Suprapubic skin (tissue), 4 donors: Measurements from ENCODE around the gene CYP2E1. TPM values are rescaled to one million over a fixed set of nuclear protein-coding genes. Genes with fewer than 3 reads are reported as not detected.
"Not testable (repeated sequence)": the region's sequence is repeated elsewhere in the genome, so short reads cannot be mapped to it uniquely, and the experiment has no call there.

ENCODE experiments used
- DNase-seq, 2 donors: peaks; one replicate each; pipeline ENCODE4 v3.0.0-alpha.2; 2019; ENCODE audit warnings: low spot score in 2 of 2
- H3K27ac ChIP-seq: fragments of 200-600 bp; sonication (generic); one replicate; pipeline ENCODE4 v1.5.1; 2019
- H3K27me3 ChIP-seq: fragments of 200-600 bp; sonication (generic); one replicate; pipeline ENCODE4 v1.5.1; 2019
- H3K36me3 ChIP-seq: fragments of 200-600 bp; sonication (generic); one replicate; pipeline ENCODE4 v1.5.1; 2019
- H3K4me1 ChIP-seq: fragments of 200-600 bp; sonication (generic); one replicate; pipeline ENCODE4 v1.5.1; 2019
- H3K4me3 ChIP-seq: fragments of 200-600 bp; sonication (generic); one replicate; pipeline ENCODE4 v1.5.1; 2019; ENCODE audit warnings: mild to moderate bottlenecking
- H3K9me3 ChIP-seq: fragments of 200-600 bp; sonication (generic); one replicate; pipeline ENCODE4 v1.5.1; 2019
- CTCF ChIP-seq, 2 donors: fragments of 200-600 bp in 1 of 2; fragments of 450-650 bp in 1 of 2; sonication (generic) in 1 of 2; IDR thresholded peaks; one replicate each; pipeline ENCODE4 v1.5.1; 2016 to 2019; ENCODE audit warnings: antibody characterized with exemption in 2 of 2, mild to moderate bottlenecking in 1 of 2, moderate library complexity in 1 of 2
- EP300 ChIP-seq: sonication (generic); formaldehyde crosslinking; IDR thresholded peaks from one replicate; pipeline ENCODE4 v1.6.1; 2017; ENCODE audit warnings: antibody characterized with exemption
- POLR2A ChIP-seq, 2 donors: fragments of 450-650 bp; IDR thresholded peaks; one replicate each; pipeline ENCODE4 v1.6.1; 2017; ENCODE audit warnings: antibody characterized with exemption in 2 of 2, mild to moderate bottlenecking in 2 of 2, moderate library complexity in 2 of 2
- POLR2AphosphoS5 ChIP-seq, 3 donors: sonication (generic); formaldehyde crosslinking; IDR thresholded peaks; one replicate each; pipeline ENCODE4 v1.6.1; 2017; ENCODE audit warnings: antibody characterized with exemption in 3 of 3
- WGBS: methylation state at CpG from one replicate; pipeline ENCODE4 v1.1.5; 2018; 5-methylcytosine and 5-hydroxymethylcytosine counted together
- total RNA-seq, 4 donors: library from RNA; depleted of rRNA; stranded (reverse); fragments of >200 nt; gene quantifications; one replicate each; pipeline ENCODE4 v1.1.0, GENCODE V29; 2016

Gene CYP2E1
- total RNA-seq, 4 donors from 2014 or later, result 4.5 to 28.0 (median 19.3) TPM

GRCh38 chr10:133488354-133488753 lies 38.8 kb upstream of the CYP2E1 start:
- no peaks in the 10 kb centered on the region for H3K27me3 ChIP-seq
- no peaks in the 10 kb centered on the region for H3K4me1 ChIP-seq
- H3K36me3 ChIP-seq, result no peaks in the 10 kb centered on the region
- peaks cover 25% of the 10 kb centered on the region for H3K9me3 ChIP-seq
- TF ChIP-seq EP300, result no peak
- no peak for TF ChIP-seq POLR2A (IDR thresholded peaks at IDR 0.05)
- no peak for TF ChIP-seq POLR2AphosphoS5 (IDR thresholded peaks at IDR 0.05)
- no peak for TF ChIP-seq CTCF (IDR thresholded peaks at IDR 0.05)
- H3K27ac ChIP-seq, result no peak overlapping the region
- DNase-seq, result no peak
- H3K4me3 ChIP-seq, result no peak overlapping the region

GRCh38 chr10:133489816-133490588 lies 37.2 kb upstream of the CYP2E1 start:
- no peak for DNase-seq
- peaks cover 5% of the 10 kb centered on the region for H3K36me3 ChIP-seq
- no peak overlapping the region for H3K27ac ChIP-seq
- no peak overlapping the region for H3K4me3 ChIP-seq
- WGBS, result 59% methylated on average over 2 of the region's 2 CpGs
- TF ChIP-seq EP300, result no peak
- TF ChIP-seq POLR2AphosphoS5 (IDR thresholded peaks at IDR 0.05), result no peak
- peaks cover 14% of the 10 kb centered on the region for H3K9me3 ChIP-seq
- H3K27me3 ChIP-seq, result no peaks in the 10 kb centered on the region
- no peaks in the 10 kb centered on the region for H3K4me1 ChIP-seq

GRCh38 chr10:133493562-133493961 lies 33.6 kb upstream of the CYP2E1 start:
- not testable (repeated sequence) for H3K27ac ChIP-seq, H3K27me3 ChIP-seq, H3K36me3 ChIP-seq, H3K9me3 ChIP-seq, DNase-seq, H3K4me1 ChIP-seq, H3K4me3 ChIP-seq
- 72% methylated on average over 4 of the region's 4 CpGs for WGBS

- not testable (repeated sequence) for H3K9me3 ChIP-seq, H3K4me1 ChIP-seq, H3K27me3 ChIP-seq, H3K27ac ChIP-seq, H3K4me3 ChIP-seq, DNase-seq
- peaks cover 13% of the 10 kb centered on the region for H3K36me3 ChIP-seq
- WGBS, result 65% methylated on average over 6 of the region's 6 CpGs
Measured at GRCh38 chr10:133497363-133497762, 29.8 kb upstream of the CYP2E1 start.

- H3K27ac ChIP-seq, H3K9me3 ChIP-seq, DNase-seq, H3K4me3 ChIP-seq, H3K27me3 ChIP-seq, H3K4me1 ChIP-seq: not testable (repeated sequence)
- WGBS, result 83% methylated on average over 1 of the region's 1 CpG
- peaks cover 13% of the 10 kb centered on the region for H3K36me3 ChIP-seq
Measured at GRCh38 chr10:133499176-133499575, 28.0 kb upstream of the CYP2E1 start.

- not testable (repeated sequence) for H3K27me3 ChIP-seq, H3K4me3 ChIP-seq, H3K9me3 ChIP-seq, H3K36me3 ChIP-seq, H3K27ac ChIP-seq, H3K4me1 ChIP-seq, DNase-seq
- 67% methylated on average over 4 of the region's 4 CpGs for WGBS
Measured at GRCh38 chr10:133500897-133501296, 26.3 kb upstream of the CYP2E1 start.

- WGBS, result 83% methylated on average over 4 of the region's 4 CpGs
- Histone ChIP-seq H3K27ac (no peak overlapping the region), H3K36me3 (no peaks in the 10 kb centered on the region), H3K4me1 (no peaks in the 10 kb centered on the region), H3K27me3 (no peaks in the 10 kb centered on the region), H3K4me3 (no peak overlapping the region), H3K9me3 (peaks cover 7% of the 10 kb centered on the region)
- no peak for DNase-seq
- TF ChIP-seq POLR2A (IDR thresholded peaks at IDR 0.05), result no peak
- no peak for TF ChIP-seq CTCF (IDR thresholded peaks at IDR 0.05)
- TF ChIP-seq EP300, result no peak
- TF ChIP-seq POLR2AphosphoS5 (IDR thresholded peaks at IDR 0.05), result no peak
Measured at GRCh38 chr10:133509700-133510099, 17.5 kb upstream of the CYP2E1 start.

GRCh38 chr10:133511408-133511807 lies 15.8 kb upstream of the CYP2E1 start:
- Histone ChIP-seq H3K27ac (no peak overlapping the region), H3K4me1 (no peaks in the 10 kb centered on the region), H3K27me3 (no peaks in the 10 kb centered on the region), H3K4me3 (no peak overlapping the region), H3K9me3 (peaks cover 7% of the 10 kb centered on the region), H3K36me3 (no peaks in the 10 kb centered on the region)
- TF ChIP-seq POLR2A (IDR thresholded peaks at IDR 0.05) (no peak), POLR2AphosphoS5 (IDR thresholded peaks at IDR 0.05) (no peak), CTCF (IDR thresholded peaks at IDR 0.05) (no peak), EP300 (no peak)
- no peak for DNase-seq
- WGBS, result 82% methylated on average over 4 of the region's 4 CpGs
